ENCODE results near the gene MND1. TPM values are rescaled to one million over a fixed set of nuclear protein-coding genes. Genes with fewer than 3 reads are reported as not detected.

MND1 gene
- total and polyA plus RNA-seq, 4 donors = 0.23 to 1.3 (median 0.81) TPM; not detected in 1

- H3K27me3 ChIP-seq (ENCODE audit: control insufficient read depth in 1 of 2, insufficient read depth in 2 of 2, low read length in 1 of 2) = no peaks in the 10 kb centered on the region
- no peaks in the 10 kb centered on the region for H3K4me1 ChIP-seq (ENCODE audit: control insufficient read depth in 1 of 2, insufficient read depth in 2 of 2, low read length in 2 of 2)
- ATAC-seq (ENCODE audit: low FRiP score) (no peak), DNase-seq (no peak)
- WGBS, 2 donors = 95 to 97% methylated on average over 1 of the region's 1 CpG
- no peaks in the 10 kb centered on the region for H3K9me3 ChIP-seq (ENCODE audit: control insufficient read depth, low read length)
- H3K27ac ChIP-seq (ENCODE audit: low read depth in 1 of 2, low read length in 2 of 2) = no peak overlapping the region
- intact Hi-C loops (cut with DNase I) = no loop called here
- H3K36me3 ChIP-seq (ENCODE audit: control insufficient read depth in 1 of 2, insufficient read depth in 2 of 2, low read length in 1 of 2) = no peaks in the 10 kb centered on the region
- H3K4me3 ChIP-seq (ENCODE audit: low read length in 2 of 2) = no peak overlapping the region
Measured at GRCh38 chr4:153375303-153375702, 30.8 kb downstream of the MND1 start.

- no peaks in the 10 kb centered on the region for H3K9me3 ChIP-seq (ENCODE audit: control insufficient read depth, low read length)
- intact Hi-C loops (cut with DNase I) = no loop called here
- WGBS, 2 donors = 68 to 73% methylated on average over 4 of the region's 4 CpGs
Measured at GRCh38 chr4:153383131-153383530, 38.6 kb downstream of the MND1 start.

GRCh38 chr4:153384160-153384559 lies 39.7 kb downstream of the MND1 start:
- no peaks in the 10 kb centered on the region for H3K4me1 ChIP-seq (ENCODE audit: control insufficient read depth in 1 of 2, insufficient read depth in 2 of 2, low read length in 2 of 2)
- no peaks in the 10 kb centered on the region for H3K27me3 ChIP-seq (ENCODE audit: control insufficient read depth in 1 of 2, insufficient read depth in 2 of 2, low read length in 1 of 2)
- intact Hi-C loops (cut with DNase I) = no loop called here
- DNase-seq (no peak), ATAC-seq (ENCODE audit: low FRiP score) (no peak)
- H3K36me3 ChIP-seq (ENCODE audit: control insufficient read depth in 1 of 2, insufficient read depth in 2 of 2, low read length in 1 of 2) = no peaks in the 10 kb centered on the region
- no peaks in the 10 kb centered on the region for H3K9me3 ChIP-seq (ENCODE audit: control insufficient read depth, low read length)
- WGBS, 2 donors = 96 to 97% methylated on average over 1 of the region's 1 CpG
- no peak overlapping the region for H3K27ac ChIP-seq (ENCODE audit: low read depth in 1 of 2, low read length in 2 of 2)
- H3K4me3 ChIP-seq (ENCODE audit: low read length in 2 of 2) = no peak overlapping the region

More at GRCh38 chr4:153383131-153383530, 38.6 kb downstream of the MND1 start:
- Histone ChIP-seq H3K4me1 (ENCODE audit: control insufficient read depth in 1 of 2, insufficient read depth in 2 of 2, low read length in 2 of 2) (no peaks in the 10 kb centered on the region), H3K36me3 (ENCODE audit: control insufficient read depth in 1 of 2, insufficient read depth in 2 of 2, low read length in 1 of 2) (no peaks in the 10 kb centered on the region), H3K27ac (ENCODE audit: low read depth in 1 of 2, low read length in 2 of 2) (no peak overlapping the region), H3K27me3 (ENCODE audit: control insufficient read depth in 1 of 2, insufficient read depth in 2 of 2, low read length in 1 of 2) (no peaks in the 10 kb centered on the region), H3K4me3 (ENCODE audit: low read length in 2 of 2) (no peak overlapping the region)
- ATAC-seq (ENCODE audit: low FRiP score) (no peak), DNase-seq (no peak)

GRCh38 chr4:153385784-153386183 lies 41.3 kb downstream of the MND1 start:
- no peak overlapping the region for H3K4me3 ChIP-seq (ENCODE audit: low read length in 2 of 2)
- H3K4me1 ChIP-seq (ENCODE audit: control insufficient read depth in 1 of 2, insufficient read depth in 2 of 2, low read length in 2 of 2) = no peaks in the 10 kb centered on the region
- DNase-seq = no peak
- no peaks in the 10 kb centered on the region for H3K27me3 ChIP-seq (ENCODE audit: control insufficient read depth in 1 of 2, insufficient read depth in 2 of 2, low read length in 1 of 2)
- intact Hi-C loops (cut with DNase I) = no loop called here
- no peak overlapping the region for H3K27ac ChIP-seq (ENCODE audit: low read depth in 1 of 2, low read length in 2 of 2)
- 66 to 73% methylated on average over 2 of the region's 2 CpGs for WGBS, 2 donors
- H3K36me3 ChIP-seq (ENCODE audit: control insufficient read depth in 1 of 2, insufficient read depth in 2 of 2, low read length in 1 of 2) = no peaks in the 10 kb centered on the region
- H3K9me3 ChIP-seq (ENCODE audit: control insufficient read depth, low read length) = no peaks in the 10 kb centered on the region
- no peak for ATAC-seq (ENCODE audit: low FRiP score)

GRCh38 chr4:153387981-153388380 lies 43.5 kb downstream of the MND1 start:
- Histone ChIP-seq H3K9me3 (ENCODE audit: control insufficient read depth, low read length) (no peaks in the 10 kb centered on the region), H3K27ac (ENCODE audit: low read depth in 1 of 2, low read length in 2 of 2) (no peak overlapping the region), H3K27me3 (ENCODE audit: control insufficient read depth in 1 of 2, insufficient read depth in 2 of 2, low read length in 1 of 2) (no peaks in the 10 kb centered on the region), H3K4me1 (ENCODE audit: control insufficient read depth in 1 of 2, insufficient read depth in 2 of 2, low read length in 2 of 2) (no peaks in the 10 kb centered on the region), H3K36me3 (ENCODE audit: control insufficient read depth in 1 of 2, insufficient read depth in 2 of 2, low read length in 1 of 2) (no peaks in the 10 kb centered on the region), H3K4me3 (ENCODE audit: low read length in 2 of 2) (no peak overlapping the region)
- WGBS, 2 donors = 94 to 97% methylated on average over 4 of the region's 4 CpGs
- ATAC-seq (ENCODE audit: low FRiP score) (no peak), DNase-seq (no peak)
- intact Hi-C loops (cut with DNase I) = no loop called here

- Histone ChIP-seq H3K27ac (ENCODE audit: low read depth in 1 of 2, low read length in 2 of 2) (no peak overlapping the region), H3K36me3 (ENCODE audit: control insufficient read depth in 1 of 2, insufficient read depth in 2 of 2, low read length in 1 of 2) (no peaks in the 10 kb centered on the region), H3K9me3 (ENCODE audit: control insufficient read depth, low read length) (no peaks in the 10 kb centered on the region), H3K4me3 (ENCODE audit: low read length in 2 of 2) (no peak overlapping the region), H3K4me1 (ENCODE audit: control insufficient read depth in 1 of 2, insufficient read depth in 2 of 2, low read length in 2 of 2) (no peaks in the 10 kb centered on the region), H3K27me3 (ENCODE audit: control insufficient read depth in 1 of 2, insufficient read depth in 2 of 2, low read length in 1 of 2) (no peaks in the 10 kb centered on the region)
- 6 to 11% methylated on average over 6 of the region's 6 CpGs for WGBS, 2 donors
- ATAC-seq (ENCODE audit: low FRiP score) = peak; percentile 57
- DNase-seq = peak; percentile 78 to 80
- intact Hi-C loops (cut with DNase I) = no loop called here
Measured at GRCh38 chr4:153393397-153393796, 48.9 kb downstream of the MND1 start.

- no peak overlapping the region for H3K27ac ChIP-seq (ENCODE audit: low read depth in 1 of 2, low read length in 2 of 2)
- DNase-seq (no peak), ATAC-seq (ENCODE audit: low FRiP score) (no peak)
- WGBS, 2 donors = 70 to 85% methylated on average over 1 of the region's 1 CpG
- H3K4me3 ChIP-seq (ENCODE audit: low read length in 2 of 2) = no peak overlapping the region
- no peaks in the 10 kb centered on the region for H3K27me3 ChIP-seq (ENCODE audit: control insufficient read depth in 1 of 2, insufficient read depth in 2 of 2, low read length in 1 of 2)
- H3K9me3 ChIP-seq (ENCODE audit: control insufficient read depth, low read length) = no peaks in the 10 kb centered on the region
- H3K36me3 ChIP-seq (ENCODE audit: control insufficient read depth in 1 of 2, insufficient read depth in 2 of 2, low read length in 1 of 2) = no peaks in the 10 kb centered on the region
- intact Hi-C loops (cut with DNase I) = no loop called here
- no peaks in the 10 kb centered on the region for H3K4me1 ChIP-seq (ENCODE audit: control insufficient read depth in 1 of 2, insufficient read depth in 2 of 2, low read length in 2 of 2)
Measured at GRCh38 chr4:153394945-153395344, 50.5 kb downstream of the MND1 start.

- no peak for ATAC-seq (ENCODE audit: low FRiP score)
Measured at GRCh38 chr4:153398713-153399112, 54.2 kb downstream of the MND1 start.

GRCh38 chr4:153399358-153399757 lies 54.9 kb downstream of the MND1 start:
- H3K9me3 ChIP-seq (ENCODE audit: control insufficient read depth, low read length) = no peaks in the 10 kb centered on the region
- ATAC-seq (ENCODE audit: low FRiP score) (no peak), DNase-seq (no peak)
- 82 to 91% methylated on average over 3 of the region's 3 CpGs for WGBS, 2 donors
- H3K4me3 ChIP-seq (ENCODE audit: low read length in 2 of 2) = no peak overlapping the region
- intact Hi-C loops (cut with DNase I) = no loop called here
- no peaks in the 10 kb centered on the region for H3K27me3 ChIP-seq (ENCODE audit: control insufficient read depth in 1 of 2, insufficient read depth in 2 of 2, low read length in 1 of 2)
- H3K27ac ChIP-seq (ENCODE audit: low read depth in 1 of 2, low read length in 2 of 2) = no peak overlapping the region
- no peaks in the 10 kb centered on the region for H3K36me3 ChIP-seq (ENCODE audit: control insufficient read depth in 1 of 2, insufficient read depth in 2 of 2, low read length in 1 of 2)
- H3K4me1 ChIP-seq (ENCODE audit: control insufficient read depth in 1 of 2, insufficient read depth in 2 of 2, low read length in 2 of 2) = no peaks in the 10 kb centered on the region

More at GRCh38 chr4:153398713-153399112, 54.2 kb downstream of the MND1 start:
- Histone ChIP-seq H3K36me3 (ENCODE audit: control insufficient read depth in 1 of 2, insufficient read depth in 2 of 2, low read length in 1 of 2) (no peaks in the 10 kb centered on the region), H3K4me1 (ENCODE audit: control insufficient read depth in 1 of 2, insufficient read depth in 2 of 2, low read length in 2 of 2) (no peaks in the 10 kb centered on the region), H3K4me3 (ENCODE audit: low read length in 2 of 2) (no peak overlapping the region), H3K27ac (ENCODE audit: low read depth in 1 of 2, low read length in 2 of 2) (no peak overlapping the region), H3K27me3 (ENCODE audit: control insufficient read depth in 1 of 2, insufficient read depth in 2 of 2, low read length in 1 of 2) (no peaks in the 10 kb centered on the region), H3K9me3 (ENCODE audit: control insufficient read depth, low read length) (no peaks in the 10 kb centered on the region)
- intact Hi-C loops (cut with DNase I) = no loop called here
- no peak for DNase-seq
- 96 to 98% methylated on average over 3 of the region's 3 CpGs for WGBS, 2 donors
